GM19099 (cell line): Measurements from ENCODE around the gene LIF.

Source experiments
- POLR2A ChIP-seq: IDR thresholded peaks from 3 replicates; pipeline ENCODE4 v1.6.1; 2011; ENCODE audit warnings: low read depth; ENCODE audit not compliant: insufficient read length; ENCODE audit errors: extremely low read depth

Gene LIF

DNA sequence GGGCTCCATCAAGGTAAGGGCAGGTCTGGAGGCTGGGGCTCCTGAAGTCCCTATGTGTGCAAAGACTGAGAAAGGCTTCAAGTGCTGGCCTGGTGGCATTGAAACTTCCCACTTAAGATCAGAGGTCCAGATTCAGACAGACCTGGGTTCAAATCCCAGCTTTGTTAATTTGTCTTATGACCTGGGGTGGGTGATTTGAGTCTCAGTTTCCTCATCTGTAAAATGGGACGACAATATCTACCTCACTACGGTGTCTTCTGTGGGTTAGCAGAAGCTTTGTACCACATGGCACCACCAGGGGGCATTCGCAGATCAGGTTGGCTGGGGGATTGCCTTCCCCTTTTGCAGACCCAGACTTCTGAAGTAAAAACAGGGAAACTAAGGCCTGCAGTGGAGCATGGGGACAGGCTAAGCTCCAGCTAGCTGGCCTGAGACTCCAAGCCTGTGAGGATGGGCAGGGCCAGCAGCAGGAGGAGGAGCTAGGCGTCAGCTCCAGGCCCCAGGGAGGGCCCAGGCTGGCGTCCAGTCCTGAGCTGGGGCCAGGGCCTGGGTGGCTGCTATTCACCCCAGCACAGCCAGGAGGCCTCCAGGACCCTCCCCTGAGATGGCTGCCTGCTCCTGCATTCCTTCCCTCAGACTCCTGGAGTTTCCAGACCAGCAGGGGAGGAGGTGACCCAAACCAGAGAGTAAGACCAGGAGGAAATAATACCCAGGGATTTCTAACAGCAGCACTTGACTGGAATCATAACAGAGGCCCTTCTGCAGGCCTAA lies 41.3 kb upstream of the LIF start:
- no peak for TF ChIP-seq POLR2A

DNA sequence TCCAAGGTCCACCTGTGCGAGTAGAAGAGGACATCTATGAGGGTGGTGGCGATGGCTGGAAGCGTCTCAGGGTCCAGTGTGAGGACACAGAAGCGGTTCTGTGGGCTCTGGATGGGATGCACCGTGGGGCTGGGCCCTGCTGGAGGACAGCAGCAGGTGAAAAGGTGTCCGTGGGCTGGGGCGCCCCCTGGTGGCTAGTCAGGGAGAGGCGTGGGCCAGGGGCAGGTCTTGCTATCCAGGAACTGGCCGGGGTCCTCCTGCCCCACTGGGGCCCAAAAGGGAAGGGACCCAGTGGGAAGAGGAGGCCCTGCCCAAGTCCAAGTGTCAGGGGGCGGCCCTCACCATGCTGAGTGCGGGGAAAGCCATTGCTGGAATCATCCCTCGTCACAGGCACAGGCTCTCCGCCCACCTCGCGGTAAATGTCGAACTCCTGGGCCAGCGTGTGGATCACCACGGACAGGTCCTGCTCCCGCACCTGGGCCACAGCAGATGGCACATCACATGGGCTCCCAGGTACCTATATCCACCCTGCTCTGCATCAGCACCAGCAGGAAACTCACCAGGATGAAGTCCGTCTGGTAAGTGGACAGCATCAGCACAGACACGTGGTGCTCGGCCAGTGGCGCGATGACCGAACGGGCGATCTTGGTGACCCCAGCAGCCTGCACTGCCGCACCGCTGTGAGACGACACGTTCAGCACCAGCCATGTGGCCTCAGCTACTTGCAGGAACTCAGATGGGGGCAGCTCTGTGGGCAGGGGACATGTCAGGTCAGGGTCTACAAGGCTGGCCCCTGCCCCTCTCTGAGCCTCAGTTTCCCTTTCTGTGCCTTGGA lies 40.5 kb upstream of the LIF start:
- TF ChIP-seq POLR2A = no peak

DNA sequence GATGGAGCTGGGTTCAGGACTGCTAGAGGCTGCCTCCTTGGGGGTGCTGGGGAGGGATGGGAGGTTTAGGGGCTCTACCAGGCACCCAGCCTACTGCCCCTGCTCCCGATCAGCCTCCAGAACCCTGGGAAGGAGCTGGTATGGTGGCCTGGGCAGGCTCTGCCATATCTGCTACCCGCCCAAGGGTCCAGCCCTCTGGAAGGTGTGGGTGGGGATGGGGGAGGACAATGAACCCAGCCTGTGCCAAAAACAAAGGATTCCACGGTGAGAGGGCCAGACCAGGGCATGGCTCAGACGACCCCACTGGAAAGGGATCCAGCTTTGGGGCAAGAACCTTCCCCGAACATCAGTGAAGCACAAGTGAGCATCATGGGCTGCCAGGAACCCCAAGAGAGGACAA lies 39.8 kb upstream of the LIF start:
- no peak for TF ChIP-seq POLR2A

DNA sequence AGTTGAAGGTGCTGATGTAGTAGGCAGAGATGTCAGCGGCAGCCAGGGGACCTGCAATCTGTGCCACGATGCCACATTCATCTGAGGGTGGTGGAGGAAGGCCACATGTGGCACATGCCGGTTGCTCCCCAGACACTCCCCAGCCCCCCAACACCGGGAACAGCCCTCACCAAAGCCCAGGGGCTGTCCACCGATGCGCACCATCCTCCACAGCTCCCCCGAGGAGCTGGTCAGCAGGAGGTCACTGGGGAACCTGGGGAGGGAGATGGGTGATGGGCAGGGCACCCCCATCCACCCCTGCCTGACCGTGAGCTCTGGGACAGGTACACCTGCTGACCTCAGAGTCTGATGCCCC lies 39.3 kb upstream of the LIF start:
- no peak for TF ChIP-seq POLR2A

DNA sequence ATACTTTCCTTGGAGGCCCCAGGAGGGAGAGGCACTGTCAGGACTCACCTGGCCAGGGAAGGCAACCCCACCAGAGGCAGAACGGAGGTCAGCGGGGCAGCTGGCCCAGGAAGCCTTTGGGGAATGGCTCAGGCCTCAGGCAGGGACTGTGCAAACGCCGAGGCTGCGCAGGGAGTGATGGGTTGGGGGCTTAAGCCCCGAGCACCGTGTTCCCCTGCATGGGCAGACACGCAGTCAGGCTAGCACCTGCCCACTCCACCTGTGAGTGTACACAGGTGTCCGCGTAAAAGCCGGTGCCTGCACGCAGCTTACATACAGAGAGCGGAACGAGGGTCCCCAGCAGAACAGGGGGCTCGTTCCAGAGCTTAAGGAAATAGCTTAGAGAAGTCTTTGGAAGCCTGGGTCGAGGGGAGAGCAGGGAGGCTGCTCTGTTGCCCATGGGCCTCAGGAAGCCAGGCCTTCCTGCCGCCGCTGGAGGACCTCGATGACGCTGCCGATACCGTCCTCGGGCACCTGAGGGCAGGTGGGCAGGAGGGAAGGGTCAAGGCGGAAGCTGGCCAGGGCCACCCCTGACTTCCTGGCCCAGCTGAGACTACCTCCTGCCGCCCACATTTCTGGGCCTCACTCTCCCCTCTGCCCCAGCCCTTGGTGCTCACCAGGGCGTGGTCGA lies 38.8 kb upstream of the LIF start:
- TF ChIP-seq POLR2A = no peak

DNA sequence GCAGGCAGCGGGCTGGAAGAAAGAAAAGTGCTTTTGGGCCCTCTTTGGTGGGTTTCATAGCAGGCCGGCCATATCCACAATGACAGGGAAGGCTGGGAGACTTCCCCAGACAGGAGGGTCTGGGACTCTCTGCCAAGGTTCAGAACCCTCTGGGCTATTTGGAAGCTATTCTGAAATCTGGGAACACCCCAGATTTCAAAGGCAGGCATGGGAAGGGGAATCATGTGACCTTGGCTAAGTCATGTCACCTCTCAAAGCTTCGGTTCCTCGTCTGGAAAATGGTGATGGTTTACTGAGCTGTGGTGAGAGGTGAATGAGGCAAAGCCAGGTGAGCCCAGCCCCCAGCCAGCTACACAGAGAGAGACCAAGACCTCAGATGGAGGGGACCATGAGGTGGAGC lies 38.1 kb upstream of the LIF start:
- no peak for TF ChIP-seq POLR2A

DNA sequence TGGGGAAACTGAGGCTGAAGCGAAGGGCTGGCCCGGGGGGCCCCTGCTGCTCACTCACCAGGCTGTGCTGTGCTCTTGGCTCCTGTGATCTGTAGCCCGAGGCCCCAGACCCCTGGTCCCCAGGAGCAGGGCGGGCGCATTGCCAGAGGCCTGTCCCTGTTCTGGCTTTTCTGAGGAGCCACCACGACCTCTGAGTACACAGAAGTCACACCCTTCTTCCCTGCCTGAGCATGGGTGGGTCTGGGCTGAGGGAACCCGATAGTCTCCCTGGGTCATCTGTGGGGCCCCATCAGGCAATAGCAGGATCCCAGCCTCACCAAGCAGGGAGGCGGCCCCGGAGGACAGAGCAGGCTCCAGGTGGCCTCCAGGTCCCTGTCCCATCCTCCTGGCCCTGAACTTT lies 37.6 kb upstream of the LIF start:
- no peak for TF ChIP-seq POLR2A

DNA sequence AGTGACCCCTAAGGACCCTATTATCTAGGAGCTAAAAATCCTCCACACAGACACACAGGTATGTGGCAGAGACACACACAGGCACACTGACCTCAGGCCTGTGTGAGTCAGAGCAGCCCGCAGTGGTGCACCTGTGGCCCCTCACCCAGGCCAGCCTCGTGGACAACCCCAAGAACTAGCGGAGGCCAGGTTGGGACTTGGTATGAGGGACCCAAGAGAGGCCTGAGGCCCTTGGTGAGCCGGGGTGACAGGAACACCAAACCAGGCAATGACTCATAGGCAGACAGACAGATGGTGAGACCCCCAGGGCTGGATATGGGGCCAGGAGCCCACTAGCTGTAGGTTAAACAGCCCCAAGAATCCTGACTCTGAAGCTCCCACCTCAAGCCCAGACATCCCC lies 36.8 kb upstream of the LIF start:
- no peak for TF ChIP-seq POLR2A

DNA sequence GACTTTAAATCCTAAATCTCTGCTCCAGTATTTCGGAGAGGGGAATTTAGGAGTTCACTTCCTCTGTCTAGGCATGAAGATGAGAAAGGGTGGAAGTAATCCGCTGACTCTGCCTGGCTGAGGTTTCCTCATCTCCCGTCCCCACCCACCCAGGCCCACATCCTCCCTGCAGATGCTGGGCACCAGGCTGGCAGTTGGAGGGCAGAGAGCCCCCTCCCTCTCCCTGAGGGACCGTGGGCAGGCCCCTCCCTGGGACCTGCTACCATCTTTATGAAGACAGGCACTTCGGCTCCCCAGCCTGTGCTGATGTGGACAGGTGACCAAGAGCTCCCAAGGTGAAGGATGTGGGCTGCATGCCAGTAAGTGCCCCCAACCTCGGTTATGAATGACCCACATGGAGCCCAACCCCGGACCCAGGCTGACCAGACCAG lies 36.1 kb upstream of the LIF start:
- TF ChIP-seq POLR2A = no peak

DNA sequence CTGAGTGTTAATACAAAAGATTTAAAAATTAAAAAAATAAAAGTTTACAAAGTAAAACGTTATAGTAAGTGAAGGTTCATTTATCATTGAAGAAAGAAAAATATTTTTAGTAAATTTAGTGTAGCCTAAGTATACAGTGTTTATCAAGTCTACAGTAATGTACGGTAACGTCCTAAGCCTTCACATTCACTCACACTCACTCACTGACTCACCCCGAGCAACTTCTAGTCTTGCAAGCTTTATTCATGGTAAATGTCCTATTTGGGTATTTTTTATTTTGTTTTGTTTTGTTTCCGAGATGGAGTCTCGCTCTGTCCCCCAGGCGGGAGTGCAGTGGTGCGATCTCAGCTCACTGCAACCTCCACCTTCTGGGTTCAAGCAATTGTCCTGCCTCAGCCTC lies 33.9 kb upstream of the LIF start:
- no peak for TF ChIP-seq POLR2A

DNA sequence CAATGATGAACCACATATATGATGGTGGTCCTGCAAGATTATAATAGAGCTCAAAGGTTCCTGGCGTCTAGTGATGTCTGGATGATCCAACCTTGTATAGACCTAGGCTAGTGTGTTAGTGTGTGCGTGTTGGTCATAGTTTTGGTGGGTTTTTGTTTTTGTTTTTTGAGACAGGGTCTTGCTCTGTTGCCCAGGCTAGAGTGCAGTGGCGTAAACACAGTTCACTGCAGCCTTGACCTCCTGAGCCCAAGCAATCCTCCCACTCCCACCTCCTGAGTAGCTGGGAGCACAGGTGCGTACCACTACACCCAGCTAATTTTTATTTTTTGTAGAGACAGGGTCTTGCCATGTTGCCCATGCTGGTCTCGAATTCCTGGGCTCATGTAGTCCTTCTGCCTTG lies 33.4 kb upstream of the LIF start:
- no peak for TF ChIP-seq POLR2A

DNA sequence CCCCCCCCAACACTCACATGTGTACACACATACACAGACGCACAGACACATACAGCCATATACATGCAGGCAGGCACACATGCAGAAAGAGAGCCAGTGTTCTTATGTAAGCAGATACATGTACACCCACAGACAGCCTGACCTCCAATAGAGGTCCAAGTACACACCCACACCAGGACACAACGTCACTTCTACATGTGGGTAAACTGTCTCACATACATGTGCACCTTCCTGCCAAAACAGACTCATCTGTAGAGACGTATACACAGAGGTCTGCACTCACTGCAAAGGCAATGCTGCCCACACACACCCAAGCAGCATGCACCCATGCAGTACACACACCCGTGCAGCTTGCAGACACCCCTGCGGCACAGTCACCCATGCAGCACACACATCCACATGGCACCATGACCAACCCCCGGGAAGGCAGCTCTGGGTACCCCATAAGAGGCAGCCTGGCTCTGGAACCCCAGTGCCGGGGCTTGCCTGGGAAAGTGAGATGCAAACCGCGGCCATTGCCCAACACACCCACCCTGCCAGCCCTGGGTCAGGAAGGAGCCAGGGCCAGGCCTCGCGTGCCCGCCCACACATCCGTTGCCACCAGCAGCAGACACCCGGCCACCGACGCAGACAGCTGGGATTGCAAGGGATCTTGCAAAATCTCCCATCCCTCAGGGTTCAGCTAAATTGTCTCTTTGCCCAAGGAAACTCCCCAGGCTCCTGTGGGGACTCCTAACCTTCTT lies 32.7 kb upstream of the LIF start:
- TF ChIP-seq POLR2A = no peak

DNA sequence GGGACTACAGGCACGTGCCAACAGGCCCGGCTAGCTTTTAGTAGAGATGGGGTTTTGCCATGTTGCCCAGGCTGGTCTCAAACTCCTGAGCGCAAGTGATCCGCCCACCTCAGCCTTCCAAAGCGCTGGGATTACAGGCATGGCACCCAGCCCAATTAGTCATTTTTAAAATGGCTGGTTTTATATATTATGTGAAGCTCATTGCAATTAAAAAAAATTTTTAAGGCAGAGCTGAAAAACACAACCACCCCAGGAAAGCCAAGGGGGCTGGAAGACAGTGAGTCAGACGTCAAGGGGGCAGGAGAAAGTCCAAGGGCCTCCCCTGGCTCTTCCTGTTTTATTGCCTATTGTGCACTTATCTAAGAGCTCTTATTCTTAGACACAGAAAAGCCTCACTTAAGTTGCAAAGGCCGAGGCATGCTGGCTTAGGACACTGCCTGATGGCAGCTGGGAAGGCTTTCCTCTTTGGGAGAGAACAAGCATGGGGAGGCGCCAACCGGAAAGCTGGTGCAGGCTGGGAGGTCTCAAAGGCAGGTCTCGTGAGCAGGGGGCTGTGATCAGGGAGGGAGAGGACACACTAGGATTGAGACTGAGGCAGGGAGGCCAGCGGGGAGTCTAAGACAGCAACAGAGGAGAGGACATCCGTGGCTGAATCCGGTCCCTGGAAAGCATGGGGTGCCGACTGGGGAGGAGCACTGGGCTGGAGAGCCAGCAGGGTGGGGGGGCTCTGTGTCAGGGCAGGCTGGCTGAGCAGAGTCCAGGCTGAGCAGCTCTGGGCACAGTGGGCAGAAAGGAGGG lies 31.2 kb upstream of the LIF start:
- TF ChIP-seq POLR2A = no peak

DNA sequence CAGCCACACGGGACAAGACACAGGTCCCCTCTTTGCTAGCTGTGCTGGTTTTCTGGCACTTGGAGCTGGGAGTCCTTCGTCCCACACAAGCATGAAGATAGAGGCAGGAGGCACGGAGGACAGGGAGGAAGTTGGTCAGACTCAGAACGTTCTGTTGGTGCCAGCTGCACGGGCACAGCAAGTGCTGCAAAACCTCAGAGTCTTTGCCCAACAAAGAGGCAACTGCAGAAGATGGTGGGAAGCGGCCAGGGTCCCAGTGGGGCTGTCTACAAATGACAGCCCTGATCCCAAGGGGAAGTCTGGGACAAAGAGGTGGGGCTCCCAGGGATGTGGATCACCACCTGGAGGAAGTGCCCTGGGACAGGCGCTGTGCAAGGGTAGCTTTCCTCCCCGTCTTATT lies 29.5 kb upstream of the LIF start:
- no peak for TF ChIP-seq POLR2A
